Measurements from ENCODE around the gene AAMDC. TPM values are rescaled to one million over a fixed set of nuclear protein-coding genes. Genes with fewer than 3 reads are reported as not detected.
"Not testable (repeated sequence)": the region's sequence is repeated elsewhere in the genome, so short reads cannot be mapped to it uniquely, and the experiment has no call there.

The AAMDC gene
- total RNA-seq, 2 donors from 2014 or later: 10.5 to 14.7 TPM

- Mint-ChIP-seq H3K27me3 (ENCODE audit: low read depth) (no peaks in the 10 kb centered on the region), H3K27ac (peak overlapping the region; percentile 33), H3K4me3 (no peak overlapping the region), H3K4me1 (ENCODE audit: low read depth) (no peaks in the 10 kb centered on the region), H3K9me3 (no peaks in the 10 kb centered on the region), H3K36me3 (ENCODE audit: insufficient read depth in 2 of 2) (peaks cover 0 to 7% of the 10 kb centered on the region in 2 donors)
- DNase-seq: no peak
- ATAC-seq (replicated peaks in 1 of 2): no peak
Measured at GRCh38 chr11:77909277-77909676, 88.3 kb downstream of the AAMDC start.

DNA sequence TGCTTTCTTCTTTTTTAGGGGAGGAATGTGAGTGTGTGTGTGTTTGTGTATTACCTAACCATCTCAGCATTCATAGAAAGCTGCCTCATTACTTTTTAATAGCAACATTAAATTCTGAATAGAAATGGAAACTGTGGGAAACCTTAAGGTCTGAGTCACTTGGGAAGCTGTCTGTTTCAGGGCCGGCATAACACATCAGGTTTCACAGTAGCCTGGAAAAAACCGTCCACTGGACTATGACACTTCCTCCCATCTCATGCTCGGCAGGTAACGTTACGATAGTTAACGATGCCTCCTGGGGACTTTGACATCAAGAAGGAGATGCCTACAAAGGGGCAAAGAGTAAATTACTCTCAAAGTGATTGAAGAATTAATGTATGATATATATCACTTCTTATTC, 89.9 kb downstream of the AAMDC start:
- not testable (repeated sequence) for H3K4me1 Mint-ChIP-seq (ENCODE audit: low read depth); H3K36me3 Mint-ChIP-seq (ENCODE audit: insufficient read depth in 2 of 2); H3K27me3 Mint-ChIP-seq (ENCODE audit: low read depth); H3K27ac Mint-ChIP-seq; DNase-seq; H3K4me3 Mint-ChIP-seq; H3K9me3 Mint-ChIP-seq; ATAC-seq (replicated peaks in 1 of 2)

DNA sequence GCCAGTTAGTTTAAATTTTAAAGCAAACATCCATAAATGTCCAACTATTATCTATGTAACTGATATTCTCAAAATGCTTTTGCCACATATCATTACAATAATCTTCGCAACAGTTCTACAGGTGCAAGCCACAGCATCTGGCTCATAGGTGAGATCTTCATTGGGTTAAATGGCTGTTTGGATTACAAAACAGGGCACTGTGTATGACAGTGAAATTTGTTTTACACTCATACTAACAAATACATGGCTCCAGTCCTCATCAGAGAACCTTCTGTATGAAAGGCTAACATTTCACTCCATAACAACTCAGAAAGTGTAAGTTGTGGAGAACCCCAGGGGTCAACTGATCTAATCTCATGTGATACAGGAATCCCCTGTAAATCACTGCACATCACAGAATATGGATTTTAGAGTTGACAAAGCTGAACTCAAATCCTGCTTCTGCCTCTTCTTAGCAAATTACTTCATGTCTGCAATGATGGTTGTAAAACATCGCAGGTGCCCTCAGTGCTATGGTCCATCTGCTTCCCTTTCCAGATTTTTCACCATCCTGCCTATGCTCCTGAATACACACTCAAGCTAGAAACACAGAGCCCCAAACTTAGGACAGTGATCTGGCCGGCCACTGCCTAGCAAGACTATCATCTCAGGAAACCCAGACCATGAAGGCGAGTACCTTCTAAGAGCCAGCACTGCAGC, 92.8 kb downstream of the AAMDC start:
- H3K27me3 Mint-ChIP-seq (ENCODE audit: low read depth); H3K9me3 Mint-ChIP-seq; H3K36me3 Mint-ChIP-seq (ENCODE audit: insufficient read depth in 2 of 2); H3K4me3 Mint-ChIP-seq; H3K27ac Mint-ChIP-seq; ATAC-seq (replicated peaks in 1 of 2); H3K4me1 Mint-ChIP-seq (ENCODE audit: low read depth); DNase-seq: not testable (repeated sequence)

DNA sequence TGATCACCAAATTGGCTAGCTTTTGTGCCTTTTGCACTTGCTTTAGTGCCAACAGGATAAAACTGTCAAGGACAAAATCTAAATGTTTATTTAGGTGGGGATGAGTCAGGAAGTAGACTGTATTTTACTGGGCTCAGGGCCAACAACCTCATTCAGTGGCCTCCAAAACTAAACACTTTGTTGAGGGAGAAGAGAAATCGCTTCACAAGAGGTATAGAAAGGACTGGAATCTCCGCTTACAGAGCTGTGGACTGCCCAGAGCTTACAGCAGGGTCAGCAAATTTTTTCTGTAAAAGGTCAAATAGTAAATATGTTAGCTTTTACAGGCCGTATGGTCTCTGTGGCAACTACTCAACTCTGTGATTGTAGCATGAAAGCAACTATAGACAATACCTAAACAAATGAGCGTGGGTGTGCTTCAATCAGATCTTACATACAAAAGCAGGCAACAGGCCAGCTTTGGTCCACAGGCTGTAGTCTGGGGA, 93.4 kb downstream of the AAMDC start:
- not testable (repeated sequence) for H3K9me3 Mint-ChIP-seq; H3K27me3 Mint-ChIP-seq (ENCODE audit: low read depth); H3K27ac Mint-ChIP-seq; H3K4me3 Mint-ChIP-seq; DNase-seq; H3K36me3 Mint-ChIP-seq (ENCODE audit: insufficient read depth in 2 of 2); ATAC-seq (replicated peaks in 1 of 2); H3K4me1 Mint-ChIP-seq (ENCODE audit: low read depth)

GRCh38 chr11:77917713-77918112, 96.8 kb downstream of the AAMDC start:
- not testable (repeated sequence) for DNase-seq; H3K36me3 Mint-ChIP-seq (ENCODE audit: insufficient read depth in 2 of 2); H3K4me1 Mint-ChIP-seq (ENCODE audit: low read depth); ATAC-seq (replicated peaks in 1 of 2); H3K4me3 Mint-ChIP-seq; H3K9me3 Mint-ChIP-seq; H3K27ac Mint-ChIP-seq; H3K27me3 Mint-ChIP-seq (ENCODE audit: low read depth)

Other genes starting within 250 kb of the AAMDC start
- under 1 TPM; 0.22 to 0.69 TPM for gene AQP11, start 231.2 kb upstream of the AAMDC start, total RNA-seq
- gene CLNS1A, start 183.3 kb upstream of the AAMDC start, total RNA-seq: 100 to 1,000 TPM; 162 to 174 TPM
- gene RSF1, start 422 bp upstream of the AAMDC start, total RNA-seq: 10 to 100 TPM; 57.6 to 69.9 TPM
- gene INTS4, start 173.5 kb downstream of the AAMDC start, total RNA-seq: 10 to 100 TPM; 50.4 to 52.3 TPM
- under 1 TPM in 1 of 2 donors, not detected in 1; 0.34 TPM for gene KCTD14, start 202.1 kb downstream of the AAMDC start, total RNA-seq
- gene THRSP, start 242.7 kb downstream of the AAMDC start, total RNA-seq: not detected

Measured in activated T-cell treated with anti-CD3 and anti-CD28 coated beads, Interleukin-2, amount 50 U/mL, for 72 hours (primary cell).